H1 (cell line): Measurements from ENCODE around the gene GFOD1. TPM values are rescaled to one million over a fixed set of nuclear protein-coding genes. Genes with fewer than 3 reads are reported as not detected.

Experiments
- CBX8 ChIP-seq: fragments of 300-800, 300-1000 bp; sonication (generic); IDR thresholded peaks from 2 replicates; pipeline ENCODE4 v1.7.1; 2016; ENCODE audit warnings: low read depth, low read length, borderline replicate concordance
- SAP30 ChIP-seq: fragments of 300-600 bp; sonication (generic); IDR thresholded peaks from 2 replicates; pipeline ENCODE4 v1.7.1; 2012; ENCODE audit warnings: low read length, moderate library complexity, mild to moderate bottlenecking, inconsistent platforms; ENCODE audit not compliant: insufficient read depth, insufficient replicate concordance
- TEAD4 ChIP-seq: IDR thresholded peaks from 2 replicates; pipeline ENCODE4 v1.6.1; 2012; ENCODE audit warnings: low read depth, low read length, inconsistent platforms, mixed read lengths
- polyA plus RNA-seq, 7 experiments: library from polyadenylated mRNA; depleted of rRNA in 3 of 7; stranded (reverse) in 5 of 7; unstranded in 2 of 7; fragments of >200 nt in 5 of 7; fragments of 200-250 nt in 2 of 7; gene quantifications; 1 replicate in 5 of 7; 2 replicates in 1 of 7; 4 replicates in 1 of 7; pipeline versions ENCODE4 v1.2.1 to v1.2.3, GENCODE V29; 2011 to 2013; ENCODE audit warnings: missing spikeins in 2 of 7, mixed read lengths in 2 of 7
- total RNA-seq: library from RNA; stranded (reverse); fragmentation: NEBNext Ultra II Directional; extraction: Animal tissue kit (Norgen Biotek cat#: 25700); gene quantifications from 2 replicates; pipeline ENCODE4 v1.2.1, GENCODE V29; 2021

Gene GFOD1
- total and polyA plus RNA-seq, 2 of the 8 experiments (the other 6 are each of a cell fraction or from before 2014, with no cell fraction given): 2.5 to 8.8 TPM

DNA sequence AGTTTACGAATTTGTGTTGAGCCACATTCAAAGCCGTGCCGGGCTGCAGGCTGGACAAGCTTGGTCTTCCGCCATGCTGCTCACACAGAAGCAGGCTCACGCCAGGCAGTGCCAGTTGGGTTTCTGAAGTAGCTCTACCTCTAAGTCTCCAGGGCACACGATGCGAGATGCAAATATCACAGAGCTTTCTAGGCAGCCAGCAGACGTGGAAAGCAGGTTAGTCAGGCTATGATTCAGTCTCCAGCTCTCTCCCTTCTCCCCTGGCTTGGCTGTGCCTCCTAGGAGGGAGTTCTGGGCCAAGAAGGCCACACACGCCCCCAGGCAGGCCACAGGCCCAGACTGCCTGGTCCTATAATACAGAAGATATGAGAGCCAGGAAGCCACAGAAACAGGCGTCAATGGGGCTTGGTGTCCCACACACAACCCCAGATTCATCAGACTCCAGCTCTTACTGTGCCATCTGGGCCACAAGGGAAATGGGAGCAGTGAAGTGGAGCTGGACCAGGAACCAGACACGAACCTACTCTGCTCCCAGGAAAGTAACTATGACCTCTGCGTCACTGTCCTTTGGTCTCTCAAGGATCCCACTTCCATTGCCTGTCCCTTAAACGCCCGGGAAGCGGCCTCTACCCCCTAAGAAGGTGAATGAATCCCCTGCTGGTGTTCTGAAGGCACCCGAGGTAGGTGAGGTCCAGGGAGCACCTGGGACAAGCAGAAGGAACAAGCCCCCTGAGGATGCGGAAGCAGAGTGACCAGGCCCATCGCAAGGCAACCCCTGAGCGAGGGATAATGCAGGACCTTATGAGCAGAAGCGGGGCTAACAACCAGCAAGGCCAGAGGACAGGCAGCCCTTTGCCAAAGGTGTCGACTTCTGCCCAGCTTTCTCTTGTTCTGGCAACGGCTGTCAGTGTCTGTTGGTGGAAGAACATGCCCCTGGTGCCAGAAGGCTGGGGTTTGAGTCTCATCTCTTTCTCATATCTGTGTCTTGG is 61.2 kb downstream of the GFOD1 start (continued):
- TF ChIP-seq TEAD4 (no peak), SAP30 (no peak), CBX8 (no peak)
